ENCODE measurements around the gene FOXI3.

GRCh38 chr2:88423733-88424132 is 28.8 kb downstream of the FOXI3 start:
- no peak for TF ChIP-seq CTCF (IDR thresholded peaks at IDR 0.05; ENCODE audit: extremely low read depth in 1 of 2, insufficient read depth in 1 of 2, low read depth in 1 of 2, low read length in 2 of 2)
- TF ChIP-seq POLR2A (IDR thresholded peaks at IDR 0.05; ENCODE audit: low read depth, low read length): no peak
- TF ChIP-seq MYC (IDR thresholded peaks at IDR 0.05; ENCODE audit: low read depth, low read length): no peak
- no peak for TF ChIP-seq FOS (IDR thresholded peaks at IDR 0.05; ENCODE audit: borderline replicate concordance, insufficient read depth, low read length)
- TF ChIP-seq JUN (IDR thresholded peaks at IDR 0.05; ENCODE audit: borderline replicate concordance, insufficient read depth, insufficient read length, low read depth): no peak
- TF ChIP-seq MAX (IDR thresholded peaks at IDR 0.05; ENCODE audit: insufficient read depth, insufficient read length): no peak
- no peak for TF ChIP-seq EZH2 (IDR thresholded peaks at IDR 0.05; ENCODE audit: borderline replicate concordance, low read depth, low read length, severe bottlenecking)
- no peak for TF ChIP-seq POLR2AphosphoS5 (IDR thresholded peaks at IDR 0.05; ENCODE audit: insufficient read depth, low read depth, low read length)
- TF ChIP-seq GATA2 (IDR thresholded peaks at IDR 0.05; ENCODE audit: insufficient read depth, insufficient read length, low read depth, low read length): no peak

All from endothelial cell of umbilical vein (primary cell).